Measurements from ENCODE around the gene SLC45A3.
"Not testable (repeated sequence)": the region's sequence is repeated elsewhere in the genome, so short reads cannot be mapped to it uniquely, and the experiment has no call there.

- TF ChIP-seq CTCF (IDR thresholded peaks at IDR 0.05; ENCODE audit: low read length); EZH2 (IDR thresholded peaks at IDR 0.05; ENCODE audit: borderline replicate concordance, low read length): not testable (repeated sequence)
Observed at GRCh38 chr1:205636138-205636530, 44.2 kb downstream of the SLC45A3 start.

All from OCI-LY1 (cell line).